Measurements from ENCODE around the gene CYSRT1. TPM values are rescaled to one million over a fixed set of nuclear protein-coding genes. Genes with fewer than 3 reads are reported as not detected.

Gene CYSRT1
- total RNA-seq, 4 donors from 2014 or later, result 0.34 TPM; not detected in 3

DNA sequence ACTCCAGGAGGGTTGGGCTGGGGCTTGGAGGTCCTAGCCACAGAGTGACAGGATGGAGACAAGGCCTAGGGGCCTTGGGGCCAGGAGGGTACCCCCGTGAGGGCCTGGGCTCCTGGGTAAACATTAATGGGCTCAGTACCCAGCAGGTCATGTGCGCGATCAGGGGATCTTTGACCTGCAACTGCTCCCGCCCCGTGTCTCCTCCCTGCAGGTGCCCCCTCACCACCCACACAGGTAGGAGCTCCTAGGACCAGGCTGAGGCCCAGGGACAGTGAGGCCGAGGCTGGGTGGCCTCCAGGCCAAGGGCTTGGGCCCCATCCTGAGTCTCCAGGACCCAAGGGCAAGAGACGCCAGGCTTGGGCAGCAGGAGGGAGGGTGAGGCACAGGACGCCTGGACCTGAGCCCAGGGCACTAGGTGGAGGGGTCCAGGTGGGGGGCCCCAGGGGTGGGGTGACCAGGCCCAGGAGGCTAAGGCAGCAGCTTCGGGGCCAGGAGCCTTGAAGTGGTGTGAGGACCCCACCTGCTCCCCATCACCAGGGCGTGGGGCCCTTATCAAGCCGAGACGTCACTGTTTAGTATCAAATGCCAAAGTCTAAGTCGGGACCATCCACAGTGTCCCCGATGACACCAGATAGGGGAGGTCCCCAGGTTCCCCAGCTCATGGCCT is 5.9 kb downstream of the CYSRT1 start, which contains the start of gene SLC34A3:
Gene SLC34A3 (plus strand): TSS at position 197 of the 667 bp plus-strand sequence. CDS start 802 bp downstream, outside the sequence.
- TF ChIP-seq, protein P1, sequence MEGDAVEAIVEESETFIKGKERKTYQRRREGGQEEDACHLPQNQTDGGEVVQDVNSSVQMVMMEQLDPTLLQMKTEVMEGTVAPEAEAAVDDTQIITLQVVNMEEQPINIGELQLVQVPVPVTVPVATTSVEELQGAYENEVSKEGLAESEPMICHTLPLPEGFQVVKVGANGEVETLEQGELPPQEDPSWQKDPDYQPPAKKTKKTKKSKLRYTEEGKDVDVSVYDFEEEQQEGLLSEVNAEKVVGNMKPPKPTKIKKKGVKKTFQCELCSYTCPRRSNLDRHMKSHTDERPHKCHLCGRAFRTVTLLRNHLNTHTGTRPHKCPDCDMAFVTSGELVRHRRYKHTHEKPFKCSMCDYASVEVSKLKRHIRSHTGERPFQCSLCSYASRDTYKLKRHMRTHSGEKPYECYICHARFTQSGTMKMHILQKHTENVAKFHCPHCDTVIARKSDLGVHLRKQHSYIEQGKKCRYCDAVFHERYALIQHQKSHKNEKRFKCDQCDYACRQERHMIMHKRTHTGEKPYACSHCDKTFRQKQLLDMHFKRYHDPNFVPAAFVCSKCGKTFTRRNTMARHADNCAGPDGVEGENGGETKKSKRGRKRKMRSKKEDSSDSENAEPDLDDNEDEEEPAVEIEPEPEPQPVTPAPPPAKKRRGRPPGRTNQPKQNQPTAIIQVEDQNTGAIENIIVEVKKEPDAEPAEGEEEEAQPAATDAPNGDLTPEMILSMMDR (IDR thresholded peaks at IDR 0.05; ENCODE audit: low read depth), result no peak

DNA sequence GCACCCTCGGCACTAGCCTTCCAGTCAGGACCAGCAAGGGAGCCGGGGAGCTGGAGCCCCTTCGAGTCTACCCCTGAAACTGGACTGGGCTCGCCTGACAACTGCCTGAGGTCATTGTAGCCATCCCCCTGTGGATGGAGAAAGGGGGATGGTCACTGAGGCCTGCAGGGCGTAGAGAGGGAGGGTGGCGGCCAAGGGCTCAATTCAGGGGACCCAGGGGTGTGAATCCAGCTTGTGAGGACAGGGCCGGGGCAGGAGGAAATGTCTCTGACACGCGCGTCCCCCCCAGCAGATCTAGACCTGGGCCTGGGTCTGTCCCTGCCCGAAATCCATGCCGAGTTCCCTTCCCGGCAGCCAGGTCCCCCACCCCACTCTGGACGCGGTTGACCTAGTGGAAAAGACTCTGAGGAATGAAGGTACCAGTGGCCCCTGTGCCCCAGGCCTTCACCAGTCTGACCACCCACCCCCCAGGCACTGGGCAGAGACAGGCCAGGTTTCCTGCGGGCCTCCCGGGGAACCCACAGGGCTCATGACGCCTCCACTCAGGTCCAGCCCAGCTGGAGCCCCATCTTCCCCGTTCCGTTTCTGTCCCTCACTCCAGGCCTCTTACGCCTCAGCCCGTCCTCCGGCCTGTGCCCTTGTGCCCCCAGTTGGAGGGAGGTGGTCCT is 6.5 kb downstream of the CYSRT1 start:
- TF ChIP-seq, protein P1 (IDR thresholded peaks at IDR 0.05; ENCODE audit: low read depth), result no peak

DNA sequence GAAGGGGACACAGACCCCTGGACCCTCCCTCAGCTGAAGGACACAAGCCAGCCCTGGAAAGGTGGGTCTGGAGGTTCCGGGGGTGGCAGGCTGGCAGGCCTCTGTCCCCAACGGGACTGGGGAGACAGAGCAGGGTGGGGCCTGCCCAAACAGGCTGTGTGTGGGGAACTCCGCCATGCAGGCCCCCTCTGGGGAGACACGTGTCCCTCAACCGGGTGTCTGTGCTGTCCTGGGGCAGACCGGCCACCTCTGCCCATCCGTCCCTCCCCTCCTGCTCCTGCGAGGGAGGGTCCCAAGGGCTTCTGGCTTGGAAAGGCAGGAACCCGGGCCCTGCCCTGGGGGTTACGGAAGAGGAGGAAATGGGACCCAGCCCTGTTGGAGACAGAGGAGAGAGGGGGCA is 7.1 kb downstream of the CYSRT1 start:
- TF ChIP-seq, protein P1 (IDR thresholded peaks at IDR 0.05; ENCODE audit: low read depth), result no peak

DNA sequence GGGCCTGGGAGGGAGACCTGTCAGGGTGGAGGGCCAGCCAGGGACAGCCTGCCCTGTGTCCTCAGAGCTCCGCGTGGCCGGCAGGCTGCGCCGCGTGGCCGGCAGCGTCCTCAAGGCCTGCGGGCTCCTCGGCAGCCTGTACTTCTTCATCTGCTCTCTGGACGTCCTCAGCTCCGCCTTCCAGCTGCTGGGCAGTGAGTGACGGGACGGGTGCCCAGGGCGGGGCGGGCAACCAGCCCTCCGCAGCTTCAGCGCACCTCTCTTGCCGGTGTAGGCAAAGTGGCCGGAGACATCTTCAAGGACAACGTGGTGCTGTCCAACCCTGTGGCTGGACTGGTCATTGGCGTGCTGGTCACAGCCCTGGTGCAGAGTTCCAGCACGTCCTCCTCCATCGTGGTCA is 7.5 kb downstream of the CYSRT1 start:
- TF ChIP-seq, protein P1 (IDR thresholded peaks at IDR 0.05; ENCODE audit: low read depth), result no peak

DNA sequence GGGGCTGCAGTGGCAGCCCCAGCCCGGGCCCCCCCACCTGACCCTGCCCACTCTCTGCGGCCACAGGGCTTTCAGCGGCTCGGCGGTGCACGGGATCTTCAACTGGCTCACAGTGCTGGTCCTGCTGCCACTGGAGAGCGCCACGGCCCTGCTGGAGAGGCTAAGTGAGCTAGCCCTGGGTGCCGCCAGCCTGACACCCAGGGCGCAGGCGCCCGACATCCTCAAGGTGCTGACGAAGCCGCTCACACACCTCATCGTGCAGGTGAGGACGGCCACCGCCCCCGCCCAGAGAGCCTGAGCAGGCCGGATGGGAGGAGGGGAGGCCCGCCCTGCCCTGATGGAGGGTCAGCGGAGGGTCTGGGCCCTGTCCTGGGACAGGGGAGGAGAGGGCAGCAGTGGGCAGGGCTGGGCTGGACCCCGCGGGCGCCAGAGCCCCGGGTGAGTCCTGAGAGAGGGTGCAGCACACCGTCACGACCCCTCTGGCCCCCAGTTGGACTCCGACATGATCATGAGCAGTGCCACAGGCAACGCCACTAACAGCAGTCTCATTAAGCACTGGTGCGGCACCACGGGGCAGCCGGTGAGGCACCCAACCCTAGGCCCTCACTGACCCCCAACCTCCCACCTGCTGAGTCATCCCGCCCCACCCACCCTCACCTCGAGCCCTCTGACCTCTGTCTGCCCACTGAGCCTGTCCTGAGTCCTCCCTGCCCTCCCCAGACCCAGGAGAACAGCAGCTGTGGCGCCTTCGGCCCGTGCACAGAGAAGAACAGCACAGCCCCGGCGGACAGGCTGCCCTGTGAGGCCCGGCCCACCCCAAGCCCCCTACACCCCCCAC is 8.4 kb downstream of the CYSRT1 start:
- TF ChIP-seq, protein P1 (IDR thresholded peaks at IDR 0.05; ENCODE audit: low read depth), result no peak

DNA sequence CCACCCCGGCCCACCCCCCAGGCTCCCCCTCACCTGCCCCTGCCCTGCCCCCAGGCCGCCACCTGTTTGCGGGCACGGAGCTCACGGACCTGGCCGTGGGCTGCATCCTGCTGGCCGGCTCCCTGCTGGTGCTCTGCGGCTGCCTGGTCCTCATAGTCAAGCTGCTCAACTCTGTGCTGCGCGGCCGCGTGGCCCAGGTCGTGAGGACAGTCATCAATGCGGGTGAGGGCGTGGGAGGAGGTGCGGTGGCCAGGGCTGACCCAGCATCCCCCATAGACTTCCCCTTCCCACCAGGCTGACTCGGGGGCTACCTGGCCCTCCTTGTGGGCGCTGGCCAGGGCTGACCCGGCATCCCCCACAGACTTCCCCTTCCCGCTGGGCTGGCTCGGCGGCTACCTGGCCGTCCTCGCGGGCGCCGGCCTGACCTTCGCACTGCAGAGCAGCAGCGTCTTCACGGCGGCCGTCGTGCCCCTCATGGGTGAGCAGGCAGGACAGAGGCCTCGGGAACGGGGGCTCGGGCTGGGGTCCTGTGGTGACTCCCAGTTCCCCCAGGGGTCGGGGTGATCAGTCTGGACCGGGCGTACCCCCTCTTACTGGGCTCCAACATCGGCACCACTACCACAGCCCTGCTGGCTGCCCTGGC is 9.2 kb downstream of the CYSRT1 start:
- TF ChIP-seq, protein P1 (IDR thresholded peaks at IDR 0.05; ENCODE audit: low read depth), result no peak

Data from subcutaneous adipose tissue (tissue), 4 donors.